Lower leg skin (tissue), 4 donors: ENCODE results near the gene GOLPH3. TPM values are rescaled to one million over a fixed set of nuclear protein-coding genes. Genes with fewer than 3 reads are reported as not detected.
A peak's percentile ranks its signal among the peaks of the same experiment; 100 is the strongest.
"Not testable (repeated sequence)": the region's sequence is repeated elsewhere in the genome, so short reads cannot be mapped to it uniquely, and the experiment has no call there.

ENCODE experiments used
- DNase-seq, 2 donors: peaks; one replicate each; pipeline ENCODE4 v3.0.0-alpha.2; 2019; ENCODE audit warnings: low spot score in 2 of 2
- H3K4me3 ChIP-seq: fragments of 200-600 bp; sonication (generic); 2 replicates; pipeline ENCODE4 v1.5.1; 2017; ENCODE audit warnings: mild to moderate bottlenecking, low read depth; ENCODE audit not compliant: poor library complexity, severe bottlenecking
- CTCF ChIP-seq, 3 donors: fragments of 450-650 bp; IDR thresholded peaks; one replicate each; pipeline ENCODE4 v1.5.1; 2016; ENCODE audit warnings: antibody characterized with exemption in 3 of 3, mild to moderate bottlenecking in 3 of 3, moderate library complexity in 2 of 3
- POLR2A ChIP-seq, 2 donors: fragments of 450-650 bp; IDR thresholded peaks; one replicate each; pipeline ENCODE4 v1.6.1; 2016 to 2017; ENCODE audit warnings: antibody characterized with exemption in 2 of 2, mild to moderate bottlenecking in 1 of 2, moderate library complexity in 1 of 2
- WGBS, 2 donors: methylation state at CpG; one replicate each; pipeline ENCODE4 v1.1.5; 2018; 5-methylcytosine and 5-hydroxymethylcytosine counted together
- intact Hi-C: fragments of 100-400 bp; cut with DNase I; formaldehyde crosslinking; loops from one replicate; pipeline ENCODE4 v1.15.0; 2023; ENCODE audit warnings: low total_unique reads
- total RNA-seq, 4 donors: library from RNA; depleted of rRNA; stranded (reverse); fragments of >200 nt; gene quantifications; one replicate each; pipeline ENCODE4 v1.1.0, GENCODE V29; 2016

Gene GOLPH3
- 100 to 1,000 TPM in 1 of 4 donors, 10 to 100 TPM in 3; 57.9 to 121 (median 66.2) TPM for total RNA-seq

- intact Hi-C loops = no loop called here
Measured at GRCh38 chr5:32174011-32174870, at the start of gene GOLPH3. TSS of gene GOLPH3 (minus strand) at chr5:32174319. CDS start at chr5:32174034, 285 bp downstream.

GRCh38 chr5:32222723-32223470 lies 48.8 kb upstream of the GOLPH3 start:
- WGBS, 2 donors = 87 to 97% methylated on average over 5 of the region's 5 CpGs
- intact Hi-C loops = no loop called here
- TF ChIP-seq CTCF (IDR thresholded peaks at IDR 0.05) (no peak), POLR2A (IDR thresholded peaks at IDR 0.05) (no peak)
- no peak for DNase-seq
- no peak overlapping the region for H3K4me3 ChIP-seq

More at GRCh38 chr5:32174011-32174870, at the start of gene GOLPH3:
- 0% methylated on average over 66 to 76 of the region's 85 CpGs for whole genome bisulfite sequencing, 2 donors
- peak; percentile 92 to 98 for DNase-seq
- TF ChIP-seq POLR2A (IDR thresholded peaks at IDR 0.05) = peak in 1 of 2 donors; percentile 44
- TF ChIP-seq CTCF (IDR thresholded peaks at IDR 0.05) = no peak
- peak within 1 kb of the TSS; percentile 69 for H3K4me3 ChIP-seq

GRCh38 chr5:32217886-32218396 lies 43.8 kb upstream of the GOLPH3 start:
- intact Hi-C loops = no loop called here
- DNase-seq = no peak
- TF ChIP-seq POLR2A (IDR thresholded peaks at IDR 0.05) = no peak
- TF ChIP-seq CTCF (IDR thresholded peaks at IDR 0.05) = no peak
- H3K4me3 ChIP-seq = no peak overlapping the region
- WGBS, 2 donors = 45 to 60% methylated on average over 12 of the region's 12 CpGs

DNA sequence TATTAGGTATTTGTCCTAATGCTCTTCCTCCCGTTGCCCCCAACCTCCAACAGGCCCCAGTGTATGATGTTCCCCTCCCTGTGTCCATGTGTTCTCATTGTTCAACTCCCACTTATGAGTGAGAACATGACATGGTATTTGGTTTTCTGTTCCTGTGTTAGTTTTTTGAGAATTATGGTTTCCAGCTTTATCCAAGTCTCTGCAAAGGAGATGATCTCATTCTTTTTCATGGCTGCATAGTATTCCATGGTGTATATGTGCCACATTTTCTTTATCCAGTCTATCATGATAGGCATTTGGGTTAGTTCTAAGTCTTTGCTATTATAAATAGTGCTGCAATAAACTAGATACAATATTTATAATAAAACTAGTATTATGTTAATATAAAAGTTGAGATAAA lies 40.2 kb upstream of the GOLPH3 start:
- WGBS, 2 donors = 72 to 84% methylated on average over 1 of the region's 1 CpG
- H3K4me3 ChIP-seq, intact Hi-C loops, DNase-seq: not testable (repeated sequence)

DNA sequence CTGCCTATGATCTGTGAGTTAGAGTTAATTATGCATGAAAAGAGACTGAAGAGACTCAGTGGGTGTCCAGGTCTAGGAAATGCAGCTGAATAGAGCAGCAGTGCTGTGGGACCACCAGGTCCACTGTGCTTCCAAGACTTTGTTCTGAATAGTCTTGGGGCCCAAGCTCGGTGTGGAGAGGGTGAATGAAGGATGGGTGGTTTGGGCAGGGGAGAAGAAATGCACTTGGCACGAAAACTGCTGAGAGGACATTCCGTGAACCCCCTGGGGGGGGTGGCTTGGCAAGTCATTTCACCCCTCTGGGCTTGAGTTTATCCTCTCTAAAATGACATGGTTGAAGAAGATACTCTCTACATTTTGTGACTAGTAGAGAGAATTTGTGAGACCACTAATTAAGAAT lies 36.0 kb upstream of the GOLPH3 start:
- WGBS, 2 donors = 75 to 79% methylated on average over 3 of the region's 3 CpGs
- H3K4me3 ChIP-seq = no peak overlapping the region
- no peak for TF ChIP-seq POLR2A (IDR thresholded peaks at IDR 0.05)
- TF ChIP-seq CTCF (IDR thresholded peaks at IDR 0.05) = no peak
- intact Hi-C loops = no loop called here
- DNase-seq = no peak

- H3K4me3 ChIP-seq, intact Hi-C loops, DNase-seq: not testable (repeated sequence)
- no CpG with 5 or more reads among the region's 31 CpGs for WGBS, 2 donors
Measured at GRCh38 chr5:32208837-32209236, 34.7 kb upstream of the GOLPH3 start.
